Measurements from ENCODE around the gene SLC31A1.

The SLC31A1 gene

DNA sequence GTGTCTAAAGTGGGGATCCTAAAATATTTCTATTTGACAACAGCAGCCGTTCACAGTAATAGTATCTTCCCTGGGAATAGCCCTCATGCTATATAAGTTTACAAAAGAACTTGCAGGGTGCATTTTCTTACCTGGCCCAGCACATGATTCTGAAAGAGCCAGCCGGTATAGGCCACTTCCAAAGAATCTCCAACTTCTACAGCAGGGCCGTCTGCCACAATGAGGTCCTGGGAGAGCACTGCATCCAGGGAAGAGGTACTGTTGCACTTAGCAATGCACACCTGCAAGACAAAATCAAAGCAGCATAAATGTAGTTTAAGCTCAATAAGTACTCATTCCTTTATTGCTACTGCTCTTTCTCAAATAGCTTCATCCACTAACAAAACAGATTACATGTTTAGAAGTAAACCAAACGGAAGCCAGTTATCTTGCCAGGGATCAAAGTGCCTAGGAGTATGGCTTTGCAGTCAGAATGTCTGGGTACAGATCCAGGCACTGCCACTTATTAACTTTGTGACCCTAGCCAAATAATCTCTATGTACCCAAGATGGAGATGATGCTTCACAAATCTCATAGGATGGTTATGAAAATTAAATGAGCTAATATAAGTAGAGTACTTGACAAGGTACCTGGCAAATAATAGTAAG, 21.5 kb upstream of the SLC31A1 start:
- H3K9me3 Mint-ChIP-seq, result no peaks in the 10 kb centered on the region
- H3K4me3 Mint-ChIP-seq, result no peak overlapping the region
- H3K36me3 Mint-ChIP-seq (ENCODE audit: insufficient read depth), result peaks cover 79% of the 10 kb centered on the region
- DNase-seq (no peak), ATAC-seq (replicated peaks) (no peak)
- H3K4me1 Mint-ChIP-seq (ENCODE audit: low read depth in 2 of 2), result peaks cover 0 to 3% of the 10 kb centered on the region in 2 donors
- H3K27me3 Mint-ChIP-seq, result no peaks in the 10 kb centered on the region
- H3K27ac Mint-ChIP-seq, result no peak overlapping the region

GRCh38 chr9:113205432-113205831, 15.9 kb upstream of the SLC31A1 start:
- peaks cover 75% of the 10 kb centered on the region for H3K36me3 Mint-ChIP-seq (ENCODE audit: insufficient read depth)

DNA sequence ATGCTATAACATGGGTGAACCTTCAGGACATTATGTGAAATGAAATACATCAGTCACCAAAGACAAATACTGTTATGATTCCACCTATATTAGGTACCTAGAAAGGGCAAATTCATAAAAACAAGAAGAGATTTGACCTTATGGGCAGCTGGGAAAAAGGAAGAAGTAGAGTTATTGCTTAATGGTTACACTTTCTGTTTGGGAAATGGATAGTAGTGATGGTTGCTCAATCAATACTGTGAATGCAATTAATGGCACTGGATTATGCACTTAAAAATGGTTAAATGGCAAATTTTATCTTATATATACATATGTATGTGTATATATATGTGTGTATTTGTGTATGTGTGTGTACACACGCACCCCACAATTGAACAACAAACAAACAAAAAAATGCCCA, 15.5 kb upstream of the SLC31A1 start:
- H3K36me3 Mint-ChIP-seq (ENCODE audit: insufficient read depth), result peaks cover 75% of the 10 kb centered on the region
- ATAC-seq (replicated peaks), result no peak
- H3K27me3 Mint-ChIP-seq, result no peaks in the 10 kb centered on the region
- no peak for DNase-seq
- H3K27ac Mint-ChIP-seq, result no peak overlapping the region
- H3K4me1 Mint-ChIP-seq (ENCODE audit: low read depth in 2 of 2), result peaks cover 0 to 5% of the 10 kb centered on the region in 2 donors
- no peak overlapping the region for H3K4me3 Mint-ChIP-seq
- H3K9me3 Mint-ChIP-seq, result no peaks in the 10 kb centered on the region

More at GRCh38 chr9:113205432-113205831, 15.9 kb upstream of the SLC31A1 start:
- no peak for ATAC-seq (replicated peaks)
- H3K9me3 Mint-ChIP-seq, result no peaks in the 10 kb centered on the region
- no peaks in the 10 kb centered on the region for H3K27me3 Mint-ChIP-seq
- DNase-seq, result no peak
- H3K4me1 Mint-ChIP-seq (ENCODE audit: low read depth in 2 of 2), result peaks cover 0 to 5% of the 10 kb centered on the region in 2 donors
- no peak overlapping the region for H3K27ac Mint-ChIP-seq
- no peak overlapping the region for H3K4me3 Mint-ChIP-seq

DNA sequence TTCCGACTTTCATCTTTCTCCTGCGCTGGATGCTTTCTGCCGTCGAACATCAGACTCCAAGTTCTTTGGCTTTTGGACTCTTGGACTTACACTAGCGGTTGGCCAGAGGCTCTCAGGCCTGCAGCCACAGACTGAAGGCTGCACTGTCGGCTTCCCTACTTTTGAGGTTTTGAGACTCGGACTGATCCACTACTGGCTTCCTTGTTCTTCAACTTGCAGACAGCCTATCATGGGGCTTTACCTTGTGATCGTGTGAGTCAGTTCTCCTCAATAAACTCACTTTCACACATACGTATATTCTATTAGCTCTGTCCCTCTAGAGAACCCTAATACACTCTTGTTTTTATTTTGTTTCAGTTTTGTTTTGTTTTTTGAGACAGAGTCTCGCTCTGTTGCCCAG, 10.5 kb upstream of the SLC31A1 start:
- Mint-ChIP-seq H3K9me3 (no peaks in the 10 kb centered on the region), H3K27me3 (no peaks in the 10 kb centered on the region), H3K27ac (no peak overlapping the region), H3K4me1 (ENCODE audit: low read depth in 2 of 2) (peaks cover 19 to 27% of the 10 kb centered on the region in 2 donors), H3K36me3 (ENCODE audit: insufficient read depth) (peaks cover 61% of the 10 kb centered on the region), H3K4me3 (no peak overlapping the region)
- ATAC-seq (replicated peaks), result no peak
- DNase-seq, result no peak

DNA sequence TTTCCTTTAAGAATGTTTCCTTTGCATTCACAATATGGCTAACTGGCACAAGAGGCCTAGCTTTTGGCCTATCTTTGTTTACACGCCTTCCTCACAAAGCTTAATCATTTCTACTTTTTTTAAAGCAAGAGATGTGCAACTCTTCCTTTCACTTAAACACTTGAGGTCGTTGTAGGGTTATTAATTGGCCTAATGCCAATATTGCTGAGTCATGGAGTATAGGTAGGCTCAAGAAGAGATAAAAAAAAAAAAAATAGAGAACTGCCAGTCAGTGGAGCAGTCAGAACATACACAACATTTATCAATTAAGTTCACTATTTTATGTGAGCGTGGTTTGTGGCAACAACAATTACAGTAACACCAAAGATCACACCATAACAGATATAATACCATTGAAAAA, 6.2 kb upstream of the SLC31A1 start:
- peak; percentile 76 for ATAC-seq (replicated peaks)
- peak overlapping the region; percentile 45 to 94 for H3K27ac Mint-ChIP-seq
- peaks cover 37% of the 10 kb centered on the region for H3K36me3 Mint-ChIP-seq (ENCODE audit: insufficient read depth)
- peak overlapping the region in 1 of 2 donors; percentile 20 for H3K4me3 Mint-ChIP-seq
- no peaks in the 10 kb centered on the region for H3K27me3 Mint-ChIP-seq
- no peak for DNase-seq
- H3K9me3 Mint-ChIP-seq, result no peaks in the 10 kb centered on the region
- H3K4me1 Mint-ChIP-seq (ENCODE audit: low read depth in 2 of 2), result peaks cover 26 to 51% of the 10 kb centered on the region in 2 donors

GRCh38 chr9:113216406-113216805, 4.9 kb upstream of the SLC31A1 start:
- Mint-ChIP-seq H3K9me3 (no peaks in the 10 kb centered on the region), H3K4me1 (ENCODE audit: low read depth in 2 of 2) (peaks cover 29 to 60% of the 10 kb centered on the region in 2 donors), H3K27ac (no peak overlapping the region), H3K36me3 (ENCODE audit: insufficient read depth) (peaks cover 33% of the 10 kb centered on the region), H3K27me3 (no peaks in the 10 kb centered on the region), H3K4me3 (no peak overlapping the region)
- ATAC-seq (replicated peaks), result no peak
- no peak for DNase-seq

DNA sequence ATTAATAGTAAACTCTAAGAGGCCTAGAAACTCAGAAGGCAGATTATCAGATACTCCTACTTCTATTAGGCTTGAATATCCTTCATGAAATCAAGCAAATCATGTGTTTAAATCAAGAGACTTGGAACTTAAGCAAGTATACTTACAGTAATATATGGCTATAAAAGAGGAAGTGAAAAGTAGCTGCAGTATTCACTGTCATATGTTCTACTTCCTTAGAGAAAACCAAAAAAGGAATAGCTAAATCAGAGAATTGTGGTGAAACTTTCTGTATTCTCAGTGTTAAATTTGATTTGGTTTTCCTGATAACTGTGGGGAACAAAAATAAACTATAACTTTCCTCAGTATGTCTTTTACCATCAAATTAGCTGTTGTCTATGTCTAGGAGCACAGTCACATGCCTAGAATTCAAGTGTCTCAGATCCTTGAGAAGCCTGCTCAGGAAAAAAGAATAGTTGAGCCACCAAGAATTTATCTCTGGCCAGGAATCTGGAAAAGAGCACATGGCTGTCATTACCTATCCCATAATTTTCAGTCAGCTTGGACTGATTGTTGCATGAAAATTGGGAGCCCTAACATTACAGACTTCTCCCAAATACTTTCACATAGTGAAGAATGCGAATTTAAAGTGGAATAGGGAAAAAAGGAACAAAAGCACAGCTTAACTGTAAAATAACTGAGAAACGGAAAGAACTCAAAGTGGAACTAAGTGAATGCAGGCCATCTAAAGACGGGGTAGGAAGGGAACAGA, 2.0 kb upstream of the SLC31A1 start:
- ATAC-seq (replicated peaks) (no peak), DNase-seq (no peak)
- no peaks in the 10 kb centered on the region for H3K9me3 Mint-ChIP-seq
- peaks cover 31 to 62% of the 10 kb centered on the region in 2 donors for H3K4me1 Mint-ChIP-seq (ENCODE audit: low read depth in 2 of 2)
- H3K4me3 Mint-ChIP-seq, result peak overlapping the region; percentile 95 to 97
- peak overlapping the region; percentile 95 to 98 for H3K27ac Mint-ChIP-seq
- no peaks in the 10 kb centered on the region for H3K27me3 Mint-ChIP-seq
- H3K36me3 Mint-ChIP-seq (ENCODE audit: insufficient read depth), result peaks cover 28% of the 10 kb centered on the region

DNA sequence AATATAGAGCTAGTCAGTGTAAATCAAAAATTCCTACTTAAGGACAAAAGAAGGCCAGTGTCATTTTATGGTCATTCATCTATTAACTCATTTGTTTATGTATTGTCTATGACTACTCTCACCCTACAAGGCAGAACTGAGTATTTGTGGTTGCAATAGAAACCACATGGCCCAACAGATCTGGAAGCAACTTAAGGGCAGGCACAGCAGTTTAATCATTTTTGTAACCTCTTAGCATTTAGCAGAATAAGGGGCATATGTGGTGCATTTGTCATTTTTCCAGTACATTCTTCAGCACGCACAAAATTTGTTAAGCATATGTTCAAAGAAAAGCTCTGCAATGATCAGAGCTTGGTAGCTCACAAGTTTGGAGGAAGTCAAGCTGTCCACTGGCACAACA, 1.4 kb upstream of the SLC31A1 start:
- Mint-ChIP-seq H3K36me3 (ENCODE audit: insufficient read depth) (peaks cover 31% of the 10 kb centered on the region), H3K9me3 (no peaks in the 10 kb centered on the region), H3K4me1 (ENCODE audit: low read depth in 2 of 2) (peaks cover 26 to 56% of the 10 kb centered on the region in 2 donors), H3K27me3 (no peaks in the 10 kb centered on the region), H3K4me3 (peak overlapping the region; percentile 95 to 97), H3K27ac (peak overlapping the region; percentile 95 to 98)
- DNase-seq (peak in 1 of 3 experiments; percentile 11), ATAC-seq (replicated peaks) (peak; percentile 13)

DNA sequence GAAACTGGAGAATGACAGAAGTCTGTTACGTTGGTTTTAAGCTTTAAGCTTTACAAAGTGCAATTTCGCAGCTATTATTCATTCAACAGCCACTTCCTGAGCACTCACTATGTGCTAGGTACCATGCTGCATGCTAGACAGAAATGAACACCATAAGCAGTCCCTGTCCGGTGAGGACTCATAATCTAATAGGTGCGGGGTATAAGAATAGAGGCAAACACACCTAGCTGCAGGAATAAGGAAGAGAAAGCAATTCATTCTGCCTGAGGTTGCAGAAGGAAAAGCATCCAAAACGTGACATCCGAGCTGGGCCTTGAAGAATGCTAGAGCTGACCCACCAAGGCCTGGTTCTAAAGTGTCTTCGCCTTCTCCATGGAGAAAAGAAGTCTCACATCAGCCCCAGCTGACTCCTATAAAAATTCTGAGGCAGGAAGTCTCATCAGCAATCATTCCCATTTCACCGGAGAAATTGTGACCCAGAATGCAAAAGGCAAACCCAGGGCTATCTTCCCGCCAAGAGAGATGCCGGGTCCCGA, 809 bp upstream of the SLC31A1 start:
- no peaks in the 10 kb centered on the region for H3K27me3 Mint-ChIP-seq
- ATAC-seq (replicated peaks), result peak; percentile 16
- H3K36me3 Mint-ChIP-seq (ENCODE audit: insufficient read depth), result peaks cover 27% of the 10 kb centered on the region
- H3K4me1 Mint-ChIP-seq (ENCODE audit: low read depth in 2 of 2), result peaks cover 23 to 52% of the 10 kb centered on the region in 2 donors
- peak in 1 of 3 experiments; percentile 23 for DNase-seq
- peak overlapping the region; percentile 95 to 97 for H3K4me3 Mint-ChIP-seq
- H3K27ac Mint-ChIP-seq, result peak overlapping the region; percentile 95 to 98
- H3K9me3 Mint-ChIP-seq, result no peaks in the 10 kb centered on the region

- H3K36me3 Mint-ChIP-seq (ENCODE audit: insufficient read depth), result peaks cover 19% of the 10 kb centered on the region
- peaks cover 22 to 52% of the 10 kb centered on the region in 2 donors for H3K4me1 Mint-ChIP-seq (ENCODE audit: low read depth in 2 of 2)
- no peak for DNase-seq
- no peaks in the 10 kb centered on the region for H3K9me3 Mint-ChIP-seq
- no peak for ATAC-seq (replicated peaks)
- no peaks in the 10 kb centered on the region for H3K27me3 Mint-ChIP-seq
- peak overlapping the region; percentile 95 to 98 for H3K27ac Mint-ChIP-seq
- peak overlapping the region; percentile 95 to 97 for H3K4me3 Mint-ChIP-seq
Observed at GRCh38 chr9:113221800-113222481, 597 bp downstream of the SLC31A1 start.

DNA sequence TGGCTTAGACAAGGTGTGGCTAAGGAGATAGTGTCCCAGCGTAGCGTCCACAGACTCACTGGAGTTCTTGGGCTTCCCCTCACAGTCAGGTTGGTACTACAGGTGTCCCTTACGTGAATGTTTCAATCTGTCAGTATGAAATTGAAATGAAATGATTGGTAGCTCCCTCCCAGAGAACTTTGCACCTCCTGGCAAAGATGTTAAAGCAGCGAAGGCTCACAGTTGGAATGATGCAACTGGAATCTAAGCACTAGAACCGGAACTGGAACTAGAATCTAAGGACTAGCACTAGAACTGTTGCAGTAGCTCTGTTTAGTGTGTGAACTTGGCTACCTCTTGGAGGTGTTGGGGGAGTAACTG, 1.1 kb downstream of the SLC31A1 start:
- Mint-ChIP-seq H3K27ac (peak overlapping the region; percentile 95 to 98), H3K4me3 (peak overlapping the region; percentile 95 to 97), H3K27me3 (no peaks in the 10 kb centered on the region), H3K36me3 (ENCODE audit: insufficient read depth) (peaks cover 15% of the 10 kb centered on the region), H3K4me1 (ENCODE audit: low read depth in 2 of 2) (peaks cover 22 to 52% of the 10 kb centered on the region in 2 donors), H3K9me3 (no peaks in the 10 kb centered on the region)
- no peak for DNase-seq
- no peak for ATAC-seq (replicated peaks)

GRCh38 chr9:113223963-113224362, 2.6 kb downstream of the SLC31A1 start:
- Mint-ChIP-seq H3K9me3 (no peaks in the 10 kb centered on the region), H3K27me3 (no peaks in the 10 kb centered on the region), H3K4me1 (ENCODE audit: low read depth in 2 of 2) (peaks cover 19 to 43% of the 10 kb centered on the region in 2 donors), H3K36me3 (ENCODE audit: insufficient read depth) (peaks cover 15% of the 10 kb centered on the region), H3K4me3 (no peak overlapping the region), H3K27ac (no peak overlapping the region)
- DNase-seq (no peak), ATAC-seq (replicated peaks) (no peak)

GRCh38 chr9:113227436-113227835, 6.1 kb downstream of the SLC31A1 start:
- H3K9me3 Mint-ChIP-seq, result no peaks in the 10 kb centered on the region
- DNase-seq (no peak), ATAC-seq (replicated peaks) (no peak)
- H3K27me3 Mint-ChIP-seq, result no peaks in the 10 kb centered on the region
- H3K27ac Mint-ChIP-seq, result no peak overlapping the region
- peaks cover 7% of the 10 kb centered on the region for H3K36me3 Mint-ChIP-seq (ENCODE audit: insufficient read depth)
- H3K4me1 Mint-ChIP-seq (ENCODE audit: low read depth in 2 of 2), result peaks cover 1 to 18% of the 10 kb centered on the region in 2 donors
- no peak overlapping the region for H3K4me3 Mint-ChIP-seq

Data from effector memory CD8-positive, alpha-beta T cell (primary cell).